Peyer's patch (tissue), 4 donors: ENCODE measurements around the gene AMOT. TPM values are rescaled to one million over a fixed set of nuclear protein-coding genes. Genes with fewer than 3 reads are reported as not detected.
A peak's percentile ranks its signal among the peaks of the same experiment; 100 is the strongest.

Source experiments
- DNase-seq, 3 donors: peaks; one replicate each; pipeline ENCODE4 v3.0.0-alpha.2; 2017 to 2019
- H3K27ac ChIP-seq, 4 donors: fragments of 200-600 bp; sonication (generic); one replicate each; pipeline ENCODE4 v1.5.1; 2016 to 2019
- H3K27me3 ChIP-seq, 2 donors: fragments of 200-600 bp; sonication (generic); one replicate each; pipeline ENCODE4 v1.5.1; 2019
- H3K36me3 ChIP-seq, 3 donors: fragments of 200-600 bp; sonication (generic); one replicate each; pipeline ENCODE4 v1.5.1; 2016 to 2019
- H3K4me1 ChIP-seq, 4 donors: fragments of 200-600 bp; sonication (generic); one replicate each; pipeline ENCODE4 v1.5.1; 2016 to 2019
- H3K4me3 ChIP-seq, 4 donors: fragments of 200-600 bp; sonication (generic); 1 replicate in 3 of 4; 2 replicates in 1 of 4; pipeline ENCODE4 v1.5.1; 2016 to 2019; ENCODE audit warnings: mild to moderate bottlenecking in 1 of 4
- H3K9me3 ChIP-seq, 4 donors: fragments of 200-600 bp; sonication (generic); one replicate each; pipeline ENCODE4 v1.5.1; 2016 to 2019; ENCODE audit warnings: mild to moderate bottlenecking in 1 of 4
- POLR2A ChIP-seq, 2 donors: fragments of 450-650 bp; IDR thresholded peaks; one replicate each; pipeline ENCODE4 v1.5.1; 2017; ENCODE audit warnings: antibody characterized with exemption in 2 of 2, mild to moderate bottlenecking in 2 of 2, moderate library complexity in 2 of 2
- total RNA-seq, 4 donors: library from RNA; depleted of rRNA; stranded (reverse); fragments of >200 nt; gene quantifications; one replicate each; pipeline ENCODE4 v1.1.0, GENCODE V29; 2016
- TF ChIP-seq, protein P1 (sequence below), 6 experiments: fragments of 450-650 bp in 4 of 6; fragments of 200-600 bp in 2 of 6; sonication (generic) in 1 of 6; IDR thresholded peaks; one replicate each; pipeline ENCODE4 v1.5.1; 2017 to 2019; ENCODE audit warnings: antibody characterized with exemption in 6 of 6, mild to moderate bottlenecking in 3 of 6, moderate library complexity in 1 of 6

Gene AMOT
- total RNA-seq, result 10 to 100 TPM in 3 of 4 donors, 1 to 10 TPM in 1; 8.3 to 43.8 (median 18.0) TPM

GRCh38 chrX:112840382-112841113, at the start of gene AMOT:
TSS of gene AMOT (minus strand) at chrX:112840831. CDS start at chrX:112823126, 17,705 bp downstream.
- Histone ChIP-seq H3K36me3 (no peaks in the 10 kb centered on the region), H3K4me3 (peak within 1 kb of the TSS; percentile 46 to 76 (median 67)), H3K4me1 (no peaks in the 10 kb centered on the region), H3K9me3 (peaks cover 0 to 3% (median 0%) of the 10 kb centered on the region in 4 donors), H3K27me3 (no peaks in the 10 kb centered on the region), H3K27ac (peak within 1 kb of the TSS; percentile 72 to 88 (median 80))
- no peak for TF ChIP-seq POLR2A (IDR thresholded peaks at IDR 0.05)
- TF ChIP-seq, protein P1, sequence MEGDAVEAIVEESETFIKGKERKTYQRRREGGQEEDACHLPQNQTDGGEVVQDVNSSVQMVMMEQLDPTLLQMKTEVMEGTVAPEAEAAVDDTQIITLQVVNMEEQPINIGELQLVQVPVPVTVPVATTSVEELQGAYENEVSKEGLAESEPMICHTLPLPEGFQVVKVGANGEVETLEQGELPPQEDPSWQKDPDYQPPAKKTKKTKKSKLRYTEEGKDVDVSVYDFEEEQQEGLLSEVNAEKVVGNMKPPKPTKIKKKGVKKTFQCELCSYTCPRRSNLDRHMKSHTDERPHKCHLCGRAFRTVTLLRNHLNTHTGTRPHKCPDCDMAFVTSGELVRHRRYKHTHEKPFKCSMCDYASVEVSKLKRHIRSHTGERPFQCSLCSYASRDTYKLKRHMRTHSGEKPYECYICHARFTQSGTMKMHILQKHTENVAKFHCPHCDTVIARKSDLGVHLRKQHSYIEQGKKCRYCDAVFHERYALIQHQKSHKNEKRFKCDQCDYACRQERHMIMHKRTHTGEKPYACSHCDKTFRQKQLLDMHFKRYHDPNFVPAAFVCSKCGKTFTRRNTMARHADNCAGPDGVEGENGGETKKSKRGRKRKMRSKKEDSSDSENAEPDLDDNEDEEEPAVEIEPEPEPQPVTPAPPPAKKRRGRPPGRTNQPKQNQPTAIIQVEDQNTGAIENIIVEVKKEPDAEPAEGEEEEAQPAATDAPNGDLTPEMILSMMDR (IDR thresholded peaks at IDR 0.05), result no peak
- peak; percentile 67 to 89 (median 83) for DNase-seq

DNA sequence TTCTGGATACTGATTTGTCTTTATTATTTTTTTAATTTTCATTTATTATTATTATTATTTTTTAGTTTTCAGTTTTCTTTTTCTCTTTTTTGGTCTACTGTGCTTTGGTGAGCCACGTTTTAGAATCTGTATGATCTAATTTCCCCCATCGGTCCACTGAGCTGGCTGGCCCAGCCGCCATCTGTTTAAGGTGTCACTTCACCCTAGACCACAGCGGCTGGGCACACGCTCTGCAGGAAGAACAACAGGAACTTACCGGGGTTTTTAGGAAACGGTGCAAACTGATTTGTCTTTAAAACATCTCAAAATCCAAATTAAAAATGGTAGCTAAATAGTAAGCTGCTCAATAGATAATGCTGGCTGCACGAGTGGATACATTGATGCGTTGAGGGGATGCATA, 48.8 kb upstream of the AMOT start:
- H3K9me3 ChIP-seq, result no peaks in the 10 kb centered on the region
- H3K27me3 ChIP-seq, result no peaks in the 10 kb centered on the region
- H3K4me3 ChIP-seq, result no peak overlapping the region
- H3K4me1 ChIP-seq, result no peaks in the 10 kb centered on the region
- H3K36me3 ChIP-seq, result no peaks in the 10 kb centered on the region
- no peak for DNase-seq
- H3K27ac ChIP-seq, result no peak overlapping the region
- TF ChIP-seq, protein P1 (IDR thresholded peaks at IDR 0.05), result no peak
- TF ChIP-seq POLR2A (IDR thresholded peaks at IDR 0.05), result no peak

DNA sequence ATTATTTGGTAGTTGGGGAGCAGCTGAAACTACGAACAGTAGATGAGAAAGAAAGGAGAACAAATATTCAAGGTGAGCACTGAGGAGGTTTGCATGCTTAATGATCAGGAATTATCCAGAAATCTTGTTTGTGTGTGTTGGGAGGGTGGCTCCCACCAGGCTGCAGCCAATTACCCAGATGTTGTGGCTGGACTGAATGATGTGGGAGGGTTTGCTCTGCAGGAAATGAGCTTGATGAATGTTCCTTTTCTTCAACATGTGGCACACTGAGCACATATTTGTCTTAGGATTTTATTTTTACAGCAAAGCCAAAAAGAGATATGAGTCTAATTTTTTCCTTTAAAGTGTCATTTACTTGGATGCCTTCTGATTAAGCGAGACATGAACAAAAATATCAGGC, 48.3 kb upstream of the AMOT start:
- Histone ChIP-seq H3K9me3 (no peaks in the 10 kb centered on the region), H3K27ac (no peak overlapping the region), H3K4me3 (no peak overlapping the region), H3K4me1 (no peaks in the 10 kb centered on the region), H3K36me3 (no peaks in the 10 kb centered on the region), H3K27me3 (no peaks in the 10 kb centered on the region)
- no peak for DNase-seq
- TF ChIP-seq, protein P1 (IDR thresholded peaks at IDR 0.05), result no peak
- no peak for TF ChIP-seq POLR2A (IDR thresholded peaks at IDR 0.05)

- Histone ChIP-seq H3K4me3 (no peak overlapping the region), H3K27ac (no peak overlapping the region), H3K36me3 (no peaks in the 10 kb centered on the region), H3K9me3 (no peaks in the 10 kb centered on the region), H3K4me1 (no peaks in the 10 kb centered on the region), H3K27me3 (no peaks in the 10 kb centered on the region)
- TF ChIP-seq, protein P1 (IDR thresholded peaks at IDR 0.05), result no peak
- TF ChIP-seq POLR2A (IDR thresholded peaks at IDR 0.05), result no peak
- DNase-seq, result no peak
These were observed 37.1 kb upstream of the AMOT start for GRCh38 chrX:112877771-112878173.

DNA sequence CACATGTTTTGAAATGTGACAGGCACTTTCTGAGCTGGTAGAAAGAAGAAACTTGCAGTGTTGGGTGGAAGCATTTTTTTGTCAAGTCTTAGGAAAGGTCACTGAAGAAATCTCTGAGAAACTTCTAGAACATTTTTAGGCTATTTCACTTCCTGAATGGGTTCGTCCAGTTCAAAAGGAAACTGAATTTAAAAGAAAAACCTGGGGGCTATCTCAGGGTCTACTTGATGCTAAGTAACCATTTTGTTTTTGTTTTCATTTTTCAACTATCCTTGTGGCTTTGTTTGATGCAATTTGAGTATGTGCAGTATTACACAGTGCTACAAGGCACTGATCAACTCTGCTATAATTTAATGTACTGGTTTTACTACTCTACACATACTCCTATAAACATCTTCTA, 34.0 kb upstream of the AMOT start:
- DNase-seq, result no peak
- no peaks in the 10 kb centered on the region for H3K27me3 ChIP-seq
- no peak overlapping the region for H3K27ac ChIP-seq
- no peaks in the 10 kb centered on the region for H3K4me1 ChIP-seq
- no peaks in the 10 kb centered on the region for H3K9me3 ChIP-seq
- TF ChIP-seq, protein P1 (IDR thresholded peaks at IDR 0.05), result no peak
- no peak for TF ChIP-seq POLR2A (IDR thresholded peaks at IDR 0.05)
- H3K4me3 ChIP-seq, result no peak overlapping the region
- no peaks in the 10 kb centered on the region for H3K36me3 ChIP-seq
